TTC549 (cell line): Measurements from ENCODE around the gene LY6G6C.

Experiments used
- FAIRE-seq: peaks from 2 replicates; lab custom pipeline; 2012; peaks lifted over from hg19 to GRCh38; lab: Jason Lieb, UNC

LY6G6C gene

GRCh38 chr6:31705931-31706330, 15.6 kb downstream of the LY6G6C start:
- FAIRE-seq = no peak

GRCh38 chr6:31702819-31703716, 18.5 kb downstream of the LY6G6C start, which contains the start of gene ABHD16A:
TSS of gene ABHD16A (minus strand) at chr6:31703324. CDS start at chr6:31703281, 43 bp downstream.
- FAIRE-seq = peak; percentile 69

GRCh38 chr6:31702405-31702818, 19.1 kb downstream of the LY6G6C start:
- no peak for FAIRE-seq

- no peak for FAIRE-seq
These were observed 19.7 kb downstream of the LY6G6C start for GRCh38 chr6:31701666-31702404.

GRCh38 chr6:31700740-31701401, 20.7 kb downstream of the LY6G6C start:
- FAIRE-seq = no peak

GRCh38 chr6:31697555-31697954, 24.0 kb downstream of the LY6G6C start:
- FAIRE-seq = no peak

GRCh38 chr6:31693535-31693934, 28.0 kb downstream of the LY6G6C start:
- FAIRE-seq = no peak

GRCh38 chr6:31692886-31693285, 28.7 kb downstream of the LY6G6C start:
- FAIRE-seq = no peak

- FAIRE-seq = no peak
These were observed 29.2 kb downstream of the LY6G6C start for GRCh38 chr6:31692353-31692752.

GRCh38 chr6:31691564-31692108, 29.9 kb downstream of the LY6G6C start:
- FAIRE-seq = no peak

- FAIRE-seq = no peak
These were observed 30.5 kb downstream of the LY6G6C start for GRCh38 chr6:31691078-31691463.

GRCh38 chr6:31690231-31691077, 31.1 kb downstream of the LY6G6C start:
- no peak for FAIRE-seq

GRCh38 chr6:31689249-31690110, 32.1 kb downstream of the LY6G6C start:
- no peak for FAIRE-seq

GRCh38 chr6:31687860-31688693, 33.5 kb downstream of the LY6G6C start:
- no peak for FAIRE-seq

GRCh38 chr6:31687321-31687720, 34.2 kb downstream of the LY6G6C start:
- no peak for FAIRE-seq

- FAIRE-seq = no peak
These were observed 35.1 kb downstream of the LY6G6C start for GRCh38 chr6:31686483-31686882.

GRCh38 chr6:31683591-31683990, 38.0 kb downstream of the LY6G6C start:
- no peak for FAIRE-seq

GRCh38 chr6:31681135-31681671, 40.3 kb downstream of the LY6G6C start:
- FAIRE-seq = no peak
